22Rv1 (cell line): ENCODE data around the gene ASB3.

Experiments
- CTCF ChIP-seq: fragments of 450-650 bp; IDR thresholded peaks from 2 replicates; pipeline ENCODE4 v1.5.1; 2017; ENCODE audit warnings: mild to moderate bottlenecking
- ZFX ChIP-seq: fragments of 450-650 bp; IDR thresholded peaks from 2 replicates; pipeline ENCODE4 v1.6.1; 2017; ENCODE audit warnings: antibody characterized with exemption, borderline replicate concordance

GRCh38 chr2:53782676-53783075 lies 4.1 kb downstream of the ASB3 start:
- no peak for TF ChIP-seq CTCF
- TF ChIP-seq ZFX, result no peak
